Loucy (cell line): ENCODE data around the gene PGS1.

ENCODE experiments used
- EZH2phosphoT487 ChIP-seq: fragments of 200-600 bp; IDR thresholded peaks from 2 replicates; pipeline ENCODE4 v1.6.1; 2018; ENCODE audit warnings: antibody characterized with exemption, mild to moderate bottlenecking, moderate library complexity, borderline replicate concordance
- TF ChIP-seq, protein P1 (sequence below): fragments of 200-600 bp; sonication (generic); conservative IDR thresholded peaks from 2 replicates; pipeline ENCODE4 v1.5.1; 2014; ENCODE audit warnings: mild to moderate bottlenecking, antibody characterized with exemption, low read length

DNA sequence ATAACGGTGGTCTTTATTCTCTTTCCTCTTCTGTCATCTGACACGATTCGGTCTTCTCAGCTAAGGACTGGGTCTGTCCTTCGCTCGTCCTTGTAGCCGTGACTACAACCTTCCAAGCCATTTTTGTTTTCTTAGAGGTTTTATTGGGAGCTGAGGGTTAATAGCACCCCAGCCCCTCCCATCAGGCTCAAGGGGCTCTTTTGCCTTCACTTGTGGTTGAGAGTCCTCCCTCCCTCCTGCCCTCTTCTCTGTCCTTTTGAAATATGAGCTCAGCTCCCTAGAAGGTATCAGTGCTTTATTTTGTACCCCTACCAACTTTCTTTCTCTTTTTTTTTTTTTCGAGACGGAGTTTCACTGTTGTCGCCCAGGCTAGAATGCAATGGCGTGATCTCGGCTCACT is 43.2 kb upstream of the PGS1 start:
- TF ChIP-seq, protein P1, sequence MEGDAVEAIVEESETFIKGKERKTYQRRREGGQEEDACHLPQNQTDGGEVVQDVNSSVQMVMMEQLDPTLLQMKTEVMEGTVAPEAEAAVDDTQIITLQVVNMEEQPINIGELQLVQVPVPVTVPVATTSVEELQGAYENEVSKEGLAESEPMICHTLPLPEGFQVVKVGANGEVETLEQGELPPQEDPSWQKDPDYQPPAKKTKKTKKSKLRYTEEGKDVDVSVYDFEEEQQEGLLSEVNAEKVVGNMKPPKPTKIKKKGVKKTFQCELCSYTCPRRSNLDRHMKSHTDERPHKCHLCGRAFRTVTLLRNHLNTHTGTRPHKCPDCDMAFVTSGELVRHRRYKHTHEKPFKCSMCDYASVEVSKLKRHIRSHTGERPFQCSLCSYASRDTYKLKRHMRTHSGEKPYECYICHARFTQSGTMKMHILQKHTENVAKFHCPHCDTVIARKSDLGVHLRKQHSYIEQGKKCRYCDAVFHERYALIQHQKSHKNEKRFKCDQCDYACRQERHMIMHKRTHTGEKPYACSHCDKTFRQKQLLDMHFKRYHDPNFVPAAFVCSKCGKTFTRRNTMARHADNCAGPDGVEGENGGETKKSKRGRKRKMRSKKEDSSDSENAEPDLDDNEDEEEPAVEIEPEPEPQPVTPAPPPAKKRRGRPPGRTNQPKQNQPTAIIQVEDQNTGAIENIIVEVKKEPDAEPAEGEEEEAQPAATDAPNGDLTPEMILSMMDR, result no peak
- TF ChIP-seq EZH2phosphoT487, result no peak
